ENCODE measurements around the gene ATG101. TPM values are rescaled to one million over a fixed set of nuclear protein-coding genes. Genes with fewer than 3 reads are reported as not detected.
A peak's percentile ranks its signal among the peaks of the same experiment; 100 is the strongest.

ATG101 gene
- total RNA-seq, 2 donors from 2014 or later, result 43.0 to 46.6 TPM

- Histone ChIP-seq H3K4me1 (ENCODE audit: control insufficient read depth in 1 of 2, low read depth in 2 of 2) (peaks cover 25 to 39% of the 10 kb centered on the region in 2 donors), H3K27ac (peak overlapping the region in 1 of 2 donors; percentile 100), H3K27me3 (replicated peaks; ENCODE audit: insufficient read depth) (no peaks in the 10 kb centered on the region), H3K4me3 (no peak overlapping the region), H3K36me3 (no peaks in the 10 kb centered on the region), H3K9me3 (no peaks in the 10 kb centered on the region)
- ATAC-seq (ENCODE audit: insufficient number of reproducible peaks, low FRiP score, low read depth) (no peak), DNase-seq (ENCODE audit: low spot score) (no peak)
- TF ChIP-seq CTCF (IDR thresholded peaks at IDR 0.05), result no peak
Observed at GRCh38 chr12:52049286-52049685, 20.5 kb upstream of the ATG101 start.

GRCh38 chr12:52049688-52050087 lies 20.1 kb upstream of the ATG101 start:
- ATAC-seq (ENCODE audit: insufficient number of reproducible peaks, low FRiP score, low read depth), result no peak

GRCh38 chr12:52050116-52050757 lies 19.5 kb upstream of the ATG101 start:
- DNase-seq (ENCODE audit: low spot score), result no peak
- peak; percentile 2 for ATAC-seq (ENCODE audit: insufficient number of reproducible peaks, low FRiP score, low read depth)
- TF ChIP-seq CTCF (IDR thresholded peaks at IDR 0.05), result no peak
- Histone ChIP-seq H3K27me3 (replicated peaks; ENCODE audit: insufficient read depth) (no peaks in the 10 kb centered on the region), H3K27ac (peak overlapping the region; percentile 95 to 100), H3K4me3 (peak overlapping the region; percentile 90), H3K36me3 (peaks cover 5% of the 10 kb centered on the region), H3K4me1 (ENCODE audit: control insufficient read depth in 1 of 2, low read depth in 2 of 2) (peaks cover 17 to 30% of the 10 kb centered on the region in 2 donors), H3K9me3 (no peaks in the 10 kb centered on the region)

More at GRCh38 chr12:52049688-52050087, 20.1 kb upstream of the ATG101 start:
- DNase-seq (ENCODE audit: low spot score), result no peak
- Histone ChIP-seq H3K36me3 (peaks cover 2% of the 10 kb centered on the region), H3K4me3 (no peak overlapping the region), H3K9me3 (no peaks in the 10 kb centered on the region), H3K27ac (peak overlapping the region; percentile 95 to 100), H3K27me3 (replicated peaks; ENCODE audit: insufficient read depth) (no peaks in the 10 kb centered on the region), H3K4me1 (ENCODE audit: control insufficient read depth in 1 of 2, low read depth in 2 of 2) (peaks cover 23 to 36% of the 10 kb centered on the region in 2 donors)
- TF ChIP-seq CTCF (IDR thresholded peaks at IDR 0.05), result no peak

GRCh38 chr12:52050758-52051541 lies 18.8 kb upstream of the ATG101 start, which contains the start of gene NR4A1:
TSS of gene NR4A1 (plus strand) at chr12:52051442. CDS start at chr12:52054329, 2,887 bp downstream.
- ATAC-seq (ENCODE audit: insufficient number of reproducible peaks, low FRiP score, low read depth) (peak; percentile 66), DNase-seq (ENCODE audit: low spot score) (peak; percentile 98)
- Histone ChIP-seq H3K36me3 (peaks cover 5% of the 10 kb centered on the region), H3K4me3 (peak within 1 kb of the TSS; percentile 90), H3K27me3 (replicated peaks; ENCODE audit: insufficient read depth) (no peaks in the 10 kb centered on the region), H3K9me3 (no peaks in the 10 kb centered on the region), H3K27ac (peak within 1 kb of the TSS; percentile 95 to 100), H3K4me1 (ENCODE audit: control insufficient read depth in 1 of 2, low read depth in 2 of 2) (peaks cover 10 to 23% of the 10 kb centered on the region in 2 donors)
- no peak for TF ChIP-seq CTCF (IDR thresholded peaks at IDR 0.05)

GRCh38 chr12:52052468-52053186 lies 17.2 kb upstream of the ATG101 start:
- Histone ChIP-seq H3K36me3 (peaks cover 13% of the 10 kb centered on the region), H3K27me3 (replicated peaks; ENCODE audit: insufficient read depth) (no peaks in the 10 kb centered on the region), H3K4me3 (peak overlapping the region; percentile 90), H3K9me3 (no peaks in the 10 kb centered on the region), H3K4me1 (ENCODE audit: control insufficient read depth in 1 of 2, low read depth in 2 of 2) (peaks cover 7 to 16% of the 10 kb centered on the region in 2 donors), H3K27ac (peak overlapping the region; percentile 91 to 100)
- DNase-seq (ENCODE audit: low spot score) (no peak), ATAC-seq (ENCODE audit: insufficient number of reproducible peaks, low FRiP score, low read depth) (no peak)
- TF ChIP-seq CTCF (IDR thresholded peaks at IDR 0.05), result no peak

Data from thoracic aorta (tissue), 2 donors.